T-helper 9 cell (primary cell): ENCODE data around the gene ITPRIP.

Source experiments
- DNase-seq: peaks from one replicate; pipeline ENCODE4 v3.0.0-alpha.2; 2020

ITPRIP gene

GRCh38 chr10:104340111-104340526, 1.9 kb upstream of the ITPRIP start:
- no peak for DNase-seq

DNA sequence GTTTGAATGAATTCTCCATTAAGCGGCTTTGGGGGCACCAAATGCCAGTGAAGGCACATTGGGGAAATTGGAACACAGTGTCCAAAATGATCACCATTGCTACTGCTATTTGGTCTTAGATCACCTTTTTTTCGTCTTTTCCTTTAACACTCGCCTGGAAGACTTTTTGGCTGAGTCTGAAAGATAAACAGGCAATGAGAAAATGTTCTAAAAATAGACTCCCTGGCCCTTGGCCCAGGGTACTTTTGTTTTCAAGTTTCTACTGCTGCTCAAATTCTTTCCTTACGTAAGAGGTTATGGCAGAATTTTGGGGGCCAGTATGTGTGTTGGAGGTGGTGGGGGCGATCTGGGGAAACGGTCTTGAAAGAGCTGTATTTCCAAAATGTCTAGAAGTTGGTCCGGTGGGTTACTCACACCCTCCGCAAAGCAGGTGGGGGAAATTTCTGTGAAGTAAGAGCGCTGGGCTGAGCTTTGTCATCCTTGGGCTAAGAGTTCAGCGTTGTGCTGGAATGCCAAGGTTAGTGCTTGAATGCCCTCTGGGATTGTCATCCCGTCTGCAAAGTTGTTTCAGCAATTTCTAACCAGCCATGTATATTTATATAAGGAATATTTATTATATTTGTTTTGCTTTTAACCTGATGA, 1.3 kb upstream of the ITPRIP start:
- DNase-seq: no peak

DNA sequence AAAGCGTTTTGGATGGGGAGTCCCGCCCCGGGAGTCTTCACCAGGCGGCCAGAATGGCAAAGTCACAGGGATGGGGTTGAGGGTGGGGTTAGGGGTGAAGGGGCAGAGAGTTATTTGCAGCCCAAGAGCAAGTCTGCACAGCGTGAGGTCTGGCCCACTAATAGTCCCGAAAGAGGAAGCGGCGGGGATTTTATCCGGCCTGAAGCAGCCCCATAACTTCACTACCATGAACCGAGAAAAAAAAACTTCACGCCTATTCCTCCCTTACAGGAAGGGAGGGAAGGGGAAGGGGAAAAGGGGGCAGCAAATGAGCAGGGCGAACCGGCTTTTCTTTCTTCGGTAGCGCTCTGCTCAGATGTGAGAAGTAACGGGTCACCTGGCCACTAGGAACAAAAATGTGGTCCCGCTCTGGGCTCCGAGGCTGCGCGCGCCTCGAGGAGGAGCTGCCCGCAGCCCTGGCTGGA, 712 bp downstream of the ITPRIP start:
- no peak for DNase-seq

GRCh38 chr10:104336821-104337467, 1.3 kb downstream of the ITPRIP start:
- DNase-seq: no peak

DNA sequence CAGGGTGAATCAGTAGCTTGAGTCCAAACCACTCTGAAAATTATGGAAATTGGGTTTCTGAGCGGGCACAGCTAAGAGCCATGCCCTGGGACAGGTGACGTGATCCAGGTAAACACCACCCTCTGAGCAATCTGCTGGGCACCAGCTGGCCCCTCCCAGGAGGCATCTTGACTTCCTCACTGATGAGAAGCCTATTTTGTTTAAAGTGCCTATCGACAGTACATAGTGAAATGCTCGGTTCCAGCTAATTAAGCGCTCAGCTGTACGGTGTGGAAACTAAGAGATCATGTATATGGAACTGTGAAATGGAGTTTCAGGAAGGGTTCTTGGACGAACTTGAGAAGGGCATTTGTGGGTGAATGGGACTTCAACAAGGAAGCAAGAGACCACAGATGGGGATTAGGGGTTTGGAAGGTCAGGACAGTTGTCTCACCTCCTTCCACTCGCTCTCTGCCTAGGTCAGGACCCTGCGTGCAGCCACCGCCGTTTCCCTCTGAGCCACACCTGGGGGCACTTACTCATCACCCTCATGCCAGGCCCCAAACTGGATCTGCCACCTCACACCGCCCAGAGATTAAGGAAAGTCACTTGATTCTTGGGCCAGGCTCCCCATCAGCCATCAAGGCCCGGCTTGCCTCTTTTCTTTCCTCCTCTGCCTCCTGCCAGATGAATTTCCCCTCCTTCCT, 3.2 kb downstream of the ITPRIP start:
- no peak for DNase-seq

GRCh38 chr10:104334561-104334960, 3.7 kb downstream of the ITPRIP start:
- DNase-seq: no peak

GRCh38 chr10:104333728-104334373, 4.4 kb downstream of the ITPRIP start:
- DNase-seq: no peak

DNA sequence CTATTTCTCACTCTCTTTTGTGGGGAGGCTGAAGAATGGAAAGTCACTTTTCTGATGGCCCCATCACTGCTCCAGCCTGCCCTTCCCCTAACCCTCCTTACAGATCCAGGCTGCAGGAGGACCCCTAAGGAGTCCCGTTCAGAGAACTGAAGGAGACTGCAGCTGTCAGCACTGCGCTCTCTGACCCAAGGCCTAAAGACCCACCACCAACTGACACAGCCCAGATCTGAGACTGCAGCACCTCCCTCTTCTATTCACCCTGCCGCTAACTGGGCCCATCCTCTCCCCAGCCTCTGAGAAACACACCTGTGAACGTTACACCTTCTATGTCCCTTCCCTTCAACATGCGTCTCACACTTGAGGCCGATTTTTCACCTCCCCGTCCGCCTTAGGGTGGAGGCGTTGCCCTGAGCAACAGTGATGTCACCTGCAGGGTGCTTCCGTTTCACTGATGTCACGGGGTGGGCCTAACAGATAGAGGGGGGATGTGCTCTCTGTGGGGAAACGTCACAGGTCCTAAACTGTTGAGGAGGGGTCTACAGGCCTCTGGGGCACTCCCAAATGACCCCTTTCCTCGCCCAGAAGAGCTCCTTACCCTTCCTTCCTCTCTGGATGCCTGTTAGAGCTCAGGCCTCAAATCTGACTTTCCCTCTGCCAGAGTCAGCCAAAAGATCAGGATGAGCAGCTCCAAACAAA, 5.1 kb downstream of the ITPRIP start:
- DNase-seq: peak; percentile 44

DNA sequence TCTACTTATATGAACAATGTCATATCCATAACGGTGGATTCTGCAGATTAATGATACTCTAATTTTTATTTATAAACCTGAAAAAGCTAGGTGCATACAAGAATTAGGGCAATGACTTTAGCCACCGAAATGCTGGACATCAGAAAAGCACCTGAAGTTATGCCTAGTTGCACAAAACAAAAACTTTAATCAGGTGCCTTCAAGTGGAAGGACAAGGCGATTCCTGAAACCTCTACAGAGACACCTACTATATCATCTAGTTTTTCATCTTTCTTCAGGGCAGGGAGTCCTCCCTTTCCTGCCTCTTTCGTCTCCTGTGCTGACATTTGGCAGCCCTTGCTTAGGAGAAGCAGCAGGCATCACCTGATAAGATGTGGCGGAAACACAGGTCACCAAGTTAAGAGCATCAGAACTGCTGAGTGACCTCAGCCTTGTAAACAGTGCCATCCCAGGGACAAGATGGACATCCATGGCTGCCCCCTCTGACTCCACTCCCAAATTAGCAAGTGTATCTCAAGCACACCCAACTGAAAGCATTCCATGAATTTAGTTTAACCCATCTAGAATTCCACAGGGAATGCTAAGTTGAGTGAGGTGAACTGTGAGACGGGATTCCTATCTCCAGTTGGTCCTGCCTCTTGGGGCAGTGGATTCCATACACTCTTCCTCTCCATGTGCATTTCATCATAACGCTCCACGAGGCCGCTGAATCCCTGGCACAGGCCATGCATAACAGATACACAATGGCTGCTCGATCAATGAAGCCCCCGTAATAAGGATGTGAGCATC, 5.8 kb downstream of the ITPRIP start:
- no peak for DNase-seq

- no peak for DNase-seq
These were observed 6.9 kb downstream of the ITPRIP start for GRCh38 chr10:104331208-104331838.

DNA sequence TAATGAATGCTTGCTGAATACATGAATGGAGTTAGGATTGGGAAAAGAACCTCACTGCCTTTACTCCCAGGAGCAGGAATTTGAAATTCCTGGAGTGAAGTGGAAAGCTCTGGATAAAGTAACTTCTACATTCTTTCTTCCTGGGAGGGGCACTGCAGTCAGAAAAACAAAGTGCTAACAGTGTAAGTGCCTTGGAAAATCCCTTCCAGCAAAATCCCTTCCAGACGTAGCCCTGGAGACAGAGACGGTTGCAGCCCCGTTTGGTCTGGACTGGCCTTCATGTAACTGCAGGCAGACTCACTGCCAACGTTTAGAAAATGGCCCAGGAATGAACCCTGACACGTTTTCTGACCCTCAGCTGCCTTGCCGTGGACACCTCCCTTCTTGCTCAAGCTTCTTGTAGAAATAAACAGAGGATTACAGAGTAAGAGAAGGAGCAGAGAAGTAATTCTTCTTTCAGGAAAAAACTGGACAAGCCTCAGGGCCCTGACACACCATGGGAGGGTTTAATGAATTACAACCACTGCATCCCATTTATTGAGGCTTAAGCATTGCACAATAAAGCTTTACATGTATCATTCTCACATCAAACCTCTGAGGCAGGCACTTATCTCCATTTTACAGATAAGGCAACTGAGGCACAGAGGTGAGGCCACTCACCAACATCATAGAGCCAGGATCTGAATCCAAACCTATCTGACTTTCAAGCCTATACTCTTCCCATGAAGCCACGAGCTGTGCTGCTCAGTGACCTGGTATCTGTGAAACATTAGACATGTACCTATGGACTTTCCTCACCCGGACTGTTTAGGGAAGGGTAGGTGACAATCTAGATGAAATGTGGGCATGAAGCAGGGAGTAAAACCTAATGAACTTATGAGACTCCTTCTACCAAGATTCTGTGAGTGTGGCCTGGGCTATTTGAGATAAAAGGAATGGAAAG, 7.8 kb downstream of the ITPRIP start:
- no peak for DNase-seq

GRCh38 chr10:104329735-104330134, 8.5 kb downstream of the ITPRIP start:
- no peak for DNase-seq

DNA sequence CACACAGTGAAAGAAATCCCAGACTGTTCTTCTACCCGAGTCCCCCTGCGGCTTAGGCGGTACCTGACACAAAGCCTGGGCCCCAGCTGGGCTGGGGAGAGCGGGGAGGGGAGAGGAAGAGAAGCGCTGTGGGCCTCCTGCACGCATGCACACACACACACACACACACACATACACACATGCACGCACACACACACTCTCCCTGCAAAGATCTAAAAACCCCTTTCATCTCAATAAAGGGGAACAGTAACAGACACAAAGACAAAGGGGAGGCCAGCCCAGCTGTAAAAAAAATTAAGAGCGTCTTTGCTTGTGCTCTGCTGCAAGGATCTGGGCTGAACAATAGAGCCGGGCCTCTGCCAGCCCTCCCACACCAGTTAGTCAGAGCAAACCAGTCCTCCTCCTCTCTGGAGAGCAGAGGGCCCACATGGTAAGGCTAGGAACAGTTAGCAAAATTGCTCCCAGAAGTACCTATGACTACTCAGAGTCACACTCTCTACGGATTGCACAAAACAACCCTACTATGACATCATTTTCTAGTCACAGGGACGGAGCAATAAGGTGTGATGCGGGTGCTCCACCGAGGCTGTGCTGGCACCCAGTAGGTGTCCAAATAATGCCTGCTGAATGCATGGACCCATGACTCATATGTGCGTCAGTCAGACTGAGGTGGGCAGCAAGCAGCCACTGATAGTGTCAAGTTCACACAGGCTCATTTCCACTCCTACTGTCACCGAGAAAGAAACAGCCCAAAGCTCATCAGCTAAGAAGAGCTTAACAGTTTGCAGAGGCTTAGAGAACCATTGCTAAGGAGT, 9.2 kb downstream of the ITPRIP start:
- peak; percentile 49 for DNase-seq

GRCh38 chr10:104328646-104328895, 9.7 kb downstream of the ITPRIP start:
- DNase-seq: no peak

DNA sequence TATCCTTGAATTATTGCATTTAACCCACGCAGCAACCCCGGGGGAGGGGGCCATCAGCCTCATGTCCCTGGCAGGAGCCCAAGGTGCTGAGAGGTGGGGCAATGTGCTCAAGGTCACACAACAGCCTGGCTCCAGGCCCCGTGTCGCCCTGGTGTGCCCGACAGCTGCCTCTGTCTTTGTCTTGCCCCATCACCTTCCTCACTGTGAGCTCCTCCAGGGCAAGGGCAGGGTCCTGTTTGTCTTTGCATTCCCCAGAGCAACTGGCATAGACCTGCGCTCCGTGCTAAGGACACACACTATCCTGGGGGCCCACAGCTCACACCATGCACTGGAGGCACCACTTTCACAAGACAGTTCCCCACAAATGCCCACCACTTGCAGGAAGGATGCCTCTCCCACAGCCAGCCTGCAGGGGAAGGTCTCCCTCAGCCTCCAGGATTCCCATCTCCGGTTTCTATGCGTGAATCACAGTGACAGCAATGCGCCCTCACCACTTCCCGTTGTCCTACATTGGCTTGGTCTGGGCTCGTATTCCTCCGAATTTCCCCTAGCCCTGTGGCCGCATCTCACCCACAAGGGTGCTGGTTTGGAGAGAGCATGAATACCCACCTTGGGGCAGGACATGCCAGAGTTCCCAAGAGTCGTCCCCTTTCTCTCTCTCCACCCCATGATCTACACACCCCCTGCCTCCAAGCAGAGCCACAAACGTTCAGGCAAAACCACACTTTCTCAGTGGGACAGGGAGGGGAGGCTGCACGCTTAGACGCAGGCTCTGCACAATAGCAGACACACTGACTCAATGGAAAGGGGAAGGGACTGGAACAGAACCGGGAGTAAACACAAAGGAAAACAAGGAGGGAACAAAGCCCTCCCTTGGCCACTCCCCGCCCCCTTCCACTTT, 10.3 kb downstream of the ITPRIP start:
- no peak for DNase-seq

DNA sequence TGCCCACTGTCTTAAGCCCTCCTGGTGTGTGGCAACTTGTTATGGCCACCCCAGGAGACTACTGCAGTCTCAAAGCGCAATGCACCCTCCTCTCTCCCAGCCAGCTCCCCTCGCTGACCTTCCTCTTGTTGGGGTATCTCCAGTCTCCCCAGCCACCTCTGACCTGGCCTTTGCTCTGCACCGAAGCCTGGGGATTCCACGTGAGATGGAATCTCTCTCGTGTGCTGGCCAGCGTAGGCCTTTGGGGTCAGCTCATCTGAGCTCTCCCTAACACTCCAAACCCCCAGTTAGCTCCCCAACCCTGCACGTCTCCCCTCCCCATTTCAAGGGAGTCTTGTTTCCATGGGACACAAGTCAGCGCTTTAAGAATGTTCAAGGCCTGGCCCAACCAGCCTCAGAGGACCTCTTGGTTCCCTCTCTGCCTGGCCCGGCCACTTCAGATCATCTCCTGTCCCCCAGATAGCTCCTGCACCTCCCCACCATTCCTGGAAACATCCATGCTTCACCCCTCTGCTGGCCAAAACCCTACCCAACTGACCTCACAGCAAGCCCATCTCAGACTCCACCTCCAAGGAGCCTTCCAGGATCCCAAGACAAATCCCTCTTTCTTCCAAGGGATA, 11.2 kb downstream of the ITPRIP start:
- DNase-seq: no peak

GRCh38 chr10:104325436-104326435, 12.5 kb downstream of the ITPRIP start:
- no peak for DNase-seq
